Muscle layer of colon (tissue), 2 donors: ENCODE data around the gene CTDP1.
"Not testable (repeated sequence)": the region's sequence is repeated elsewhere in the genome, so short reads cannot be mapped to it uniquely, and the experiment has no call there.

ENCODE experiments used
- H3K27ac ChIP-seq: one replicate; pipeline ENCODE4 v1.7.0; 2013; ENCODE audit warnings: low read depth, mild to moderate bottlenecking, low read length, moderate library complexity
- H3K27me3 ChIP-seq, 2 donors: one replicate each; pipeline ENCODE4 v1.7.0; 2013; ENCODE audit warnings: low read length in 2 of 2, mild to moderate bottlenecking in 2 of 2; ENCODE audit not compliant: insufficient read depth in 2 of 2, control insufficient read depth in 1 of 2
- H3K36me3 ChIP-seq: one replicate; pipeline ENCODE4 v1.7.0; 2013; ENCODE audit warnings: mild to moderate bottlenecking, low read length; ENCODE audit not compliant: insufficient read depth
- H3K4me1 ChIP-seq: one replicate; pipeline ENCODE4 v1.7.0; 2013; ENCODE audit warnings: mild to moderate bottlenecking, low read length; ENCODE audit not compliant: insufficient read depth
- H3K4me3 ChIP-seq, 2 donors: one replicate each; pipeline ENCODE4 v1.7.0; 2013; ENCODE audit warnings: low read length in 2 of 2, low read depth in 1 of 2, mild to moderate bottlenecking in 1 of 2, moderate library complexity in 1 of 2
- H3K9ac ChIP-seq: one replicate; pipeline ENCODE4 v1.7.0; 2013; ENCODE audit warnings: low read length
- H3K9me3 ChIP-seq: one replicate; pipeline ENCODE4 v1.7.0; 2013; ENCODE audit warnings: mild to moderate bottlenecking, low read length
- donor health status: abdominal sarcoma.
- donor health status: Adenocarcinoma of cecum.

The CTDP1 gene

DNA sequence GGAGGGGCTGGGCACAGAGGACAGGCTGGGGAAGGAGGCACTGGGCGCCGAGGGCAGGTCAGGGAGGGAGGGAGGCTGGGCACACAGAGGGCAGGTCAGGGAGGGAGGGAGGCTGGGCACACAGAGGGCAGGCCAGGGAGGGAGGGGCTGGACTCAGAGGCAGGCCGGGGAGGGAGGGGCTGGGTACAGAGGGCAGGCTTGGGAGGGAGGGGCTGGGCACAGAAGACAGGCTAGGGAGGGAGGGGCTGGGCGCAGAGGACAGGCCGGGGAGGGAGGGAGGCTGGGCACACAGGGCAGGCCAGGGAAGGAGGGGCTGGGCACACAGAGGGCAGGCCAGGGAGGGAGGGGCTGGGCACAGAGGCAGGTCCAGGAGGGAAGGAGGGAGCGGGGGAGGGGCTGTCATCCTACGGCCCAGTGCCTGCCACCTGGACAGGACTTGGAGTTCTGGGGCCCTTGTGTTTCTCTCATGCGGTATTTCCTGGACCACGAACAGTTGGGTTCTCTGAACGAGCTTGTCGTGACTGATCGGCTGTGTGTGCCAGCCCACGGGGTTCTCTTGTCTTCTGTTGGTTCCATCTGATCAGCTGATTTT lies 71.5 kb downstream of the CTDP1 start:
- Histone ChIP-seq H3K4me1 (no peaks in the 10 kb centered on the region), H3K9me3 (no peaks in the 10 kb centered on the region), H3K36me3 (peaks cover 14% of the 10 kb centered on the region), H3K9ac (no peak overlapping the region), H3K27ac (no peak overlapping the region), H3K27me3 (no peaks in the 10 kb centered on the region), H3K4me3 (no peak overlapping the region)

DNA sequence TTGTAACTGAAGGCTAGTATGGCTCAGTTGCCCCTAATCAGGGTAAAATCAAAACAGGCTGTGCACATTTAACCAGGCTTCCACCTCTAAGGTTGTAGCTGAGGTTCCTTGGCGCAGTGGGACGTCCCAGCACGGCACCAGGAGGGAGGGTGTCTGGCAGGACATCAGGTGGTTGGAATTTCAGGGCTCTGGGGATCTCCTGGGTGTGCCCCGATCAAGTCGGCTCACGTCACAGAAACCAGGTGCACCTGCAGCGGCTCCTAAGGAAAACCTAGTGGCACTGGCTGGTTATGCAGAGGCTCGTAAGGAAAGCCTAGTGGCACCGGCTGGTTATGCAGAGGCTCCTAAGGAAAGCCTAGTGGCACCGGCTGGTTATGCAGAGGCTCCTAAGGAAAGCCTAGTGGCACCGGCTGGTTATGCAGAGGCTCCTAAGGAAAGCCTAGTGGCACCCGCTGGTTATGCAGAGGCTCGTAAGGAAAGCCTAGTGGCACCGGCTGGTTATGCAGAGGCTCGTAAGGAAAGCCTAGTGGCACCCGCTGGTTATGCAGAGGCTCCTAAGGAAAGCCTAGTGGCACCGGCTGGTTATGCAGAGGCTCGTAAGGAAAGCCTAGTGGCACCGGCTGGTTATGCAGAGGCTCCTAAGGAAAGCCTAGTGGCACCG lies 72.4 kb downstream of the CTDP1 start:
- H3K4me1 ChIP-seq, H3K27me3 ChIP-seq, H3K27ac ChIP-seq, H3K4me3 ChIP-seq, H3K9ac ChIP-seq, H3K9me3 ChIP-seq: not testable (repeated sequence)
- H3K36me3 ChIP-seq: peaks cover 14% of the 10 kb centered on the region

DNA sequence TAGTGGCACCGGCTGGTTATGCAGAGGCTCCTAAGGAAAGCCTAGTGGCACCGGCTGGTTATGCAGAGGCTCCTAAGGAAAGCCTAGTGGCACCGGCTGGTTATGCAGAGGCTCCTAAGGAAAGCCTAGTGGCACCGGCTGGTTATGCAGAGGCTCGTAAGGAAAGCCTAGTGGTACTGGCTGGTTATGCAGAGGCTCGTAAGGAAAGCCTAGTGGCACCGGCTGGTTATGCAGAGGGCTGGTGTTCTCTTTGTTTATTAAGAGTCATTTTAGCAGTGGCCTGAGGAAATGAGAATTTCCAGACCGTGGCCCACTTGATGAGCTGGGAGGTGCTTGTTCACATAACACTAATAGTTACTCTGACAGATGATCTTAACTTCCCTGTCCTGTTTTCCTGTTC lies 73.3 kb downstream of the CTDP1 start:
- H3K9ac ChIP-seq, H3K9me3 ChIP-seq, H3K4me1 ChIP-seq, H3K27ac ChIP-seq, H3K4me3 ChIP-seq, H3K27me3 ChIP-seq: not testable (repeated sequence)
- peaks cover 14% of the 10 kb centered on the region for H3K36me3 ChIP-seq

DNA sequence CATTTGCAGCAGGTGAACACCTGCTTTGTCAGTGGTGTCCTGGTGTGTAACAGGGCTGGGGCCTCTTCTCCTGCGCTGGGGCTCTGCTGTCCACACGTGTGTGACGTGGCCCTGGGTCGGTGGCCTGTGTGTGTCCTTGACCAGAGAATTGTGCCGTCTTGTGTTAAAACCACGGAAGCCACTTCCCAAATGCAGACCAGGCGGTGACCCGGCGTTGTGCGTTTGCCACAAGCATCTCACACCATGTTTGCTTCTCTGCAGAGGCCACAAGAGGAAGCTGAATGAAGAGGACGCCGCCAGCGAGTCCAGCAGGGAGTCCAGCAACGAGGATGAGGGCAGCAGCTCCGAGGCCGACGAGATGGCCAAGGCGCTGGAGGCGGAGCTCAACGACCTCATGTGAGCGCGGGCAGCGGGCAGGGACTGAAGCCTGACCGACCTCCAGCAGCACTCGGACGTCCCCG lies 73.8 kb downstream of the CTDP1 start:
- no peak overlapping the region for H3K9ac ChIP-seq
- H3K9me3 ChIP-seq: no peaks in the 10 kb centered on the region
- H3K36me3 ChIP-seq: peaks cover 14% of the 10 kb centered on the region
- no peak overlapping the region for H3K27ac ChIP-seq
- no peak overlapping the region for H3K4me3 ChIP-seq
- no peaks in the 10 kb centered on the region for H3K27me3 ChIP-seq
- no peaks in the 10 kb centered on the region for H3K4me1 ChIP-seq

DNA sequence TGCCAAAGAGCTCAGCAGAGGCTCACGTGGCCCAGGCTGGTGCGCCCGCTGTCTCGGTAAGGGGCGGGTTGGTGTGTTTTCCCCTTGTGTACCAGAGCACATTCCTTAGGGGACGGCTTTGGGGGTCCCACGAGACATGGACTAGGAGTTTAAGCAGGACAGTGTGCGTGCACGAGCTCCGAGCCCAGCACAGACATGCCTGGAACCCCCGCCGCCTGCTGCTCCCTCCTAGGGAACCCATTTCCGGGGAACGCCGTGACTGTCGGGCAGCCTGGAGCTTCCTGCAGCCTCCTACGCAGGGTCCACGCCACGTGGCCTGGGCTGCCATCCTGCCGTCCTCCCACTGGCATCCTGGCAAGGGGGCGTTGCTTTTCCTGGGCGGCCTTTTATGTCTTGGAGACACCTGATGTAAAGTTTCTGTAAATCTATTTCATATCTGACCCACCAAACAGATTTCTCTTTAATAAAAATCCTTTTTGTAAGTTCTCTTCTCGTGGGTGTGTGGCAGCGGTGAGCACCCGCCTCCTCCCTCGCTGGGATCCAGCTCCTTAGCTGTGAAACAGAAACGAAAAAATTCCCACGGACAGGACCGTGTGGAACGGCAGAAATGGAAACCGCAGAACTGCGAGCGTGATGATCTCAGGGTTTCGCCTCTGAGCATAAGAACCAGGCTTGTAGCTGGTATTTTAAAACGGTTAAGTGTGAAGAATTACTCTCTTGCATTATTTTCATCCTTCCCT lies 74.6 kb downstream of the CTDP1 start:
- Histone ChIP-seq H3K9ac (no peak overlapping the region), H3K27me3 (no peaks in the 10 kb centered on the region), H3K4me3 (no peak overlapping the region), H3K36me3 (peaks cover 14% of the 10 kb centered on the region), H3K27ac (no peak overlapping the region), H3K9me3 (no peaks in the 10 kb centered on the region), H3K4me1 (no peaks in the 10 kb centered on the region)

DNA sequence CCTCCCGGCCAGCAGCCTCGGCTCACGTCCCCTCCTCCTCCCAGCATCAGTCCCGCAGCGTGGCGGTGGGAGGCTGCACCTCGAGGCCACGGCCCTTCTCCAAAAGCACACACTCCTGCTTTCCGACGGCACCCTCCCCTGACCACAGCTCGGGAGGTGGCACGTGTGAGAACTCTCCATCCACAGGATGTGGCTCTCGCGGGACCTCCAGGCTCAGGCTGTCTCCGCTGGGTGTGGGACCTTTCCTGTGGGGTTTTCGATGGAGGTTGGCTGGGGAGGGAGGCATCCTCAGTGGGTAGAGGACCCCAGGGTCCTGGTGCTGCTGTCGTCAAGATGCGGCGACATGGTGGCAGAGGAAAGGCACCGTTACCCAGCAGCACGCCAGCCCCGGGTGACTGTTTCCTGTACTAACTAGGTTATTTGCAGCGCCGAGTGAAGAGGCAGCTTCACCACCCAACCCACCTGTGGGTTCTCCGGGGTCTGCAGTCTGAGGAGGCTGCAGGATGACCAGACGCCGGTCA lies 75.3 kb downstream of the CTDP1 start:
- H3K27me3 ChIP-seq: no peaks in the 10 kb centered on the region
- no peaks in the 10 kb centered on the region for H3K9me3 ChIP-seq
- no peak overlapping the region for H3K4me3 ChIP-seq
- H3K27ac ChIP-seq: no peak overlapping the region
- H3K4me1 ChIP-seq: no peaks in the 10 kb centered on the region
- H3K9ac ChIP-seq: no peak overlapping the region
- H3K36me3 ChIP-seq: peaks cover 14% of the 10 kb centered on the region

DNA sequence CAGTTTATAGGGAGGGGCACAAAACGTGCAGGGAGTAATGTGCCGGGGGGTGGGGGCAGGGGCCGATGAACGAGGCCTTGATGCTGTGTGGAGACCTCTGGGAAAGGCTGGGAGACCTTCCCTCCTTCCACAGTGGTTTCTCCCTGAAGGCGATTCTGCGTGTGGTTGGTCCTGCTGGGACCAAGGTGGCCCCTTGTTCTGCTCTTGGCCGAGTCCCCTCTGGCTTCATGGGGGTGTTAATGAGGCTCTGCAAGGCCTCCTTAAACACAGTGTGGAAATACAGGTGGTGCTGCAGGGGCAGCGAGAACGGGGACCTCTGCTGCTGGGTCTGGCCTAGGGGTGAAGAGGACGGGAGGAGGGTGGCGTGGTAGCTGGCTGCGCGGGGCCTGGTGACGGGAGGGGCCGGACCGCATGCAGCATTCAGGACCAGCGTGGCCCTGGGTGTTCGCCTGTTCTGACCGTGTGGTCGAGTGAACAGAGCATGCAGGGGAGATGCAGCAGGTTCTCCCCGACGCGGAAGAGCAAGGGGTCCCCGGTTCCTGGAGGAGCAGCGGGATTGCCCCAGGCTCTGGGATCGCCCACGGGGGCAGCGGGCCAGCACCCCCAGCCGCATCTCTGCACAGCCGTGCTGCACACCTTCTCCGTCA lies 76.0 kb downstream of the CTDP1 start:
- no peak overlapping the region for H3K27ac ChIP-seq
- H3K9ac ChIP-seq: no peak overlapping the region
- H3K27me3 ChIP-seq: no peaks in the 10 kb centered on the region
- no peaks in the 10 kb centered on the region for H3K4me1 ChIP-seq
- H3K9me3 ChIP-seq: no peaks in the 10 kb centered on the region
- H3K4me3 ChIP-seq: no peak overlapping the region
- peaks cover 14% of the 10 kb centered on the region for H3K36me3 ChIP-seq

DNA sequence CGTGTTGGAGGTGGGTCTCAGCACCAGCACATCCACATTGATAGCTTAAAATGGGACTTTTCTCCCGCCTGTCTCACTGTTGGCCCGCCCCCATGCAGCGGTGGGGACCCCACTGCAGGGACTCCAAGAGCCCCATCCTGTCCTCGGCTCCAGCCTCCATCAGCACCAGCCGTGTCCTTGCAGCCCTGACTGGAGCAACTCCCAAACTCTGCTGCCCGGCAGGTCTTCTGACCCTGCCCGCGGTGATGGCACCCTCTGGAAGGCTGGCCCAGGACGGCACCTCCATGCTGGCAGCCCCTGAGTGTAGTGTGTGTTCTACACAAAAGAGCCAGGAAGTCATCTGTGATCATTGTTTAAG lies 76.5 kb downstream of the CTDP1 start:
- Histone ChIP-seq H3K27me3 (no peaks in the 10 kb centered on the region), H3K4me3 (no peak overlapping the region), H3K27ac (no peak overlapping the region), H3K36me3 (peaks cover 14% of the 10 kb centered on the region), H3K9me3 (no peaks in the 10 kb centered on the region), H3K4me1 (no peaks in the 10 kb centered on the region), H3K9ac (no peak overlapping the region)

DNA sequence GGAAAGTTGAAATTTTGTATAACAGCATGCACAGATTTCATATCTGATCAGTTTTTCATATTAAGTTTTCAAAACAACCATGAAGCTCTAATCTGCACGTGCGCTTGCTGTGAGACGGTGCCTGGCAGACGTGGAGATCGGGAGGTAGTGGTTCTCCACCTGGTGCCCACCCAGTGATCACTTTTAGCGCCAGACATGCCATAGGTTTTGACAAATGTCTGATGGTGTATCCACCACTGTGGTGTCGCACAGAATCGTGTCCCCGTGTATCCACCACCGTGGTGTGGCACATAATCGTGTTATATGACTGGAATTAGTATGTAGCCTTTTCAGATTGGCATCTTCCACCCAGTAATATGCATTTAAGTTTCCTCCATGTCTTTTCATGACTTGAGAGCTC lies 77.2 kb downstream of the CTDP1 start:
- Histone ChIP-seq H3K9me3 (no peaks in the 10 kb centered on the region), H3K27me3 (no peaks in the 10 kb centered on the region), H3K27ac (no peak overlapping the region), H3K9ac (no peak overlapping the region), H3K4me1 (no peaks in the 10 kb centered on the region), H3K36me3 (peaks cover 14% of the 10 kb centered on the region), H3K4me3 (no peak overlapping the region)

DNA sequence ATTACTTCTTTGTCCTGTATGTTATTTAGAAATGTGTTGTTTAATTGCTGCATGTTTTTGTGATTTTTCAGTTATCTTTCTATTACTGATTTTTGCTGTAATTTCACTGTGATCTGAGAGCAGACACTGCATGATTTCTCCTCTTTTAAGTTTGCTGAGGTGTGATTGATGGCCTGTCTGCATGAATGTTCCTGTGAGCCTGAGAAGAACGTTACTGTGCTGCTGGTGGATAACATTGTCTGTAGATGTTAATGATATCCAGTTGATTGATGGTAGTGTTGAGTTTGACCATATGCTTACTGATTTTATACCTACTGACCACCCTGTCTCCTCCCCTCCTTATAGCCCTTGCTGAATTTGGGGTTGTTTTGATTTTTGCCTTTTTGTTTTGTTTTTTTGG lies 80.7 kb downstream of the CTDP1 start:
- Histone ChIP-seq H3K27ac (no peak overlapping the region), H3K4me3 (no peak overlapping the region), H3K27me3 (no peaks in the 10 kb centered on the region), H3K36me3 (no peaks in the 10 kb centered on the region), H3K9me3 (no peaks in the 10 kb centered on the region), H3K9ac (no peak overlapping the region), H3K4me1 (no peaks in the 10 kb centered on the region)

DNA sequence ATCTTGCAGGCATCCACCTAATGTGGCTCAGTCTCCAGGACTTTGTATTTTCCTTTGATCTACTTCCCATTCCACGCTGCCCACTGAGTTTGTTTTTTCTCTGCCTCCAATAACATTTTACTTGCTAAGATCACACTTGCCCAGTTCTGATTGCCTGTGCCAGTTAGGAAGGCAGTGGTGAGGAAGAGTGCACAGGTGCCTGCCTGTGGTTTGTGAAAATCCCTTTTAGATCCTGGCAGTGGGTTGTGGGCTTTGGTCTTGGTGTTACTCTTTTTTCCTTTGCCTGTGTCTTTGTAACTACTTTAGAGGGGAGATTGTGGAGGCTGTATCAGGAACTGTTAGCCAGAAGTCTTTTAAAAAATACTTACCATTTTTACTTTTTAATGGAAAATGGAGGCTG lies 81.3 kb downstream of the CTDP1 start:
- H3K4me3 ChIP-seq: no peak overlapping the region
- H3K27me3 ChIP-seq: no peaks in the 10 kb centered on the region
- H3K27ac ChIP-seq: no peak overlapping the region
- no peaks in the 10 kb centered on the region for H3K36me3 ChIP-seq
- H3K4me1 ChIP-seq: no peaks in the 10 kb centered on the region
- no peaks in the 10 kb centered on the region for H3K9me3 ChIP-seq
- H3K9ac ChIP-seq: no peak overlapping the region
